IPS DF 6.9 (cell line): ENCODE measurements around the gene MAP7D3.

Experiments
- DNase-seq: peaks from one replicate; pipeline ENCODE4 v3.0.0-alpha.2; 2013; ENCODE audit warnings: low read depth, low spot score
- H3K27ac ChIP-seq: one replicate; pipeline ENCODE4 v1.5.1; 2013; ENCODE audit warnings: low read length, control low read depth
- H3K27me3 ChIP-seq: 2 replicates; pipeline ENCODE4 v1.6.1; 2013; ENCODE audit warnings: mild to moderate bottlenecking, low read length; ENCODE audit not compliant: control insufficient read depth, insufficient read depth
- H3K36me3 ChIP-seq: 2 replicates; pipeline ENCODE4 v1.6.1; 2013; ENCODE audit warnings: low read length; ENCODE audit not compliant: control insufficient read depth, insufficient read depth
- H3K4me1 ChIP-seq: 2 replicates; pipeline ENCODE4 v1.6.1; 2013; ENCODE audit warnings: low read length; ENCODE audit not compliant: control insufficient read depth, insufficient read depth
- H3K4me3 ChIP-seq: 2 replicates; pipeline ENCODE4 v1.5.1; 2013; ENCODE audit warnings: mild to moderate bottlenecking, low read length
- H3K9me3 ChIP-seq: 2 replicates; pipeline ENCODE4 v1.6.1; 2013; ENCODE audit warnings: low read length, inconsistent platforms; ENCODE audit not compliant: control insufficient read depth, insufficient read depth
- WGBS: extraction: QIAGEN DNeasy Blood & Tissue Kit; methylation state at CpG from one replicate; pipeline ENCODE4 v1.1.7; 2013; ENCODE audit warnings: mixed read lengths, missing lambda C conversion rate; ENCODE audit not compliant: insufficient read length, insufficient coverage; 5-methylcytosine and 5-hydroxymethylcytosine counted together

The MAP7D3 gene

DNA sequence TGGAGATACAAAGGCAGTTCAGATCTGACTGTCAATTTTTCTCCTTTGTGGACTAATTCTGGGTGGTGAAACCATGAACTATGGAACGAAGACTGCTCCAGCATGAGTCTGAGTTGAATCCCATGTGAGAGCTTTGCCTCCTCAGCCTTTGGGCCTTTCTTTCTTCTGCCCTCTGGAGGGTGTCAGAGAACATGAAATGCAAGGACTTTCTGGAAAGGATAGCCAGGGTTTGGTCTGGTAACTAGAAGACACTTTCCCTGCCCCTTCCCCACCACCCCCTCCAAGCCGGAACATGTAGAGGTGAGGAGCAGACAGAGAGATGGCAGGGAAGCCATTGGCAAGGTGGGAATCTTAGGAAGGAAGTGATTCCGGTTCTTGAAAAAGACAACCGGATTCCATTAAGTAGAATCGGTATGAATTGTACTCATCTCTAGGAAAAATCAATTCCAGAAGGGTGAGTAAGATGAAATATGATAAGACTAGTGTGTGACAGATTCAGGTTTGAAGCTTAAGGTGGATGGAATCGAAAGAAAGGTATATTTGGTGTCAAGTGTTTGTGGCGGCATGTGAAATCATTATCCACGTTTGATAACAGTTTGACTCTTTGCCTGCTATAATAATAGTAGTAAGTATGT lies 84.9 kb downstream of the MAP7D3 start:
- Histone ChIP-seq H3K27me3 (no peaks in the 10 kb centered on the region), H3K4me1 (peaks cover 1% of the 10 kb centered on the region; the same call in 1 of the 2 replicates), H3K9me3 (no peaks in the 10 kb centered on the region), H3K36me3 (no peaks in the 10 kb centered on the region), H3K27ac (no peak overlapping the region), H3K4me3 (no peak overlapping the region)
- DNase-seq = no peak
- 100% methylated on average over 1 of the region's 8 CpGs for WGBS

DNA sequence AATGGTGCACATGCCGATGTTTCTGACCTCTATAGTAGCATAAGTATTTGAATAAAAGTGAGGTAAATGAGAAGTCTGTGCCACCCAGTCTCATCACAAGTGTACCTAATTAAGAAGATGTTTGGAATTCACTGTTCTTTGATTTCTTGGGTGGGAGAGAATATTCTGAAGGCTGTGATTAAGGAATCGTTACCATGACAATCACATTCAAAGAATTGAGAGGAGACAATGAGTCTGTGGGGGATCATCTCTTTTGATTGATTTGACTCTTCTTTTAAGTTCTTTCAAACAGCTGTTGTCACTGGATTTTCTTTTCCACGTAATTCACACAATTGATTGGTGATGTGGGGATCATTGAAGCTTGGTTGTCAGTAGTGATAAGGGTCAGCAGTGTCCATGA lies 85.8 kb downstream of the MAP7D3 start:
- WGBS = no CpG with 5 or more reads among the region's 3 CpGs
- H3K9me3 ChIP-seq = no peaks in the 10 kb centered on the region
- peaks cover 1% of the 10 kb centered on the region; the same call in 1 of the 2 replicates for H3K4me1 ChIP-seq
- H3K4me3 ChIP-seq = no peak overlapping the region
- H3K27ac ChIP-seq = no peak overlapping the region
- H3K36me3 ChIP-seq = no peaks in the 10 kb centered on the region
- DNase-seq = no peak
- H3K27me3 ChIP-seq = no peaks in the 10 kb centered on the region

DNA sequence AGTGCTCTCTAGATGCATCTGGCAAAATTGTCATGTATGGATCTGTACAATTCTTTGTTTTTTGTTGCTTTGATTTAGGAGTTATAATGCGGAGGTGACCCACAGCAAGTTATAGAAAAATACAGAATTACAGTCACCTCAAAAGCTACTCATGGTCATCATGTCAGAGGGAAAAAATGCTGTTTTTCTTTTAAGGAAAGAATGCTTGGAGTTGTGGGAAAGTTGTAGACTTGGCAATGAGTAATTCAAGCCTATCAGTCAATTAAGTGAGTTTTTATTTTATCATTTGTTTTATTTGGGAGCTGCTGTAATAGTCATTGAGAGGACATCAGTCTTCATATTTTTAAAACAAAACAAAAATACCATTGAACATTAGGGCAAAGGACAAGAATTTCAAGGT lies 87.5 kb downstream of the MAP7D3 start:
- Histone ChIP-seq H3K9me3 (no peaks in the 10 kb centered on the region), H3K36me3 (no peaks in the 10 kb centered on the region), H3K4me3 (no peak overlapping the region), H3K27me3 (no peaks in the 10 kb centered on the region), H3K27ac (no peak overlapping the region), H3K4me1 (peaks cover 1% of the 10 kb centered on the region; the same call in 1 of the 2 replicates)
- DNase-seq = no peak
- no CpG with 5 or more reads among the region's 1 CpG for WGBS
